Right ventricle myocardium superior (tissue), 1 donor: Measurements from ENCODE around the gene ARHGEF6. TPM values are rescaled to one million over a fixed set of nuclear protein-coding genes. Genes with fewer than 3 reads are reported as not detected.
A peak's percentile ranks its signal among the peaks of the same experiment; 100 is the strongest.

ENCODE experiments used
- ATAC-seq: fragments of 200-7000 bp; cut with Tn5 transposase; one replicate; pipeline ENCODE4 v1.9.1; 2020; ENCODE audit warnings: mild to moderate bottlenecking; ENCODE audit not compliant: poor library complexity
- DNase-seq: peaks from one replicate; pipeline ENCODE4 v3.0.0-alpha.2; 2020
- intact Hi-C: fragments of 100-400 bp; cut with DNase I; formaldehyde crosslinking; loops from one replicate; pipeline ENCODE4 v1.11.2; 2022
- total RNA-seq: library from RNA; stranded (reverse); fragmentation: NEBNext Ultra II Directional; extraction: Animal tissue kit (Norgen Biotek cat#: 25700); gene quantifications from one replicate; pipeline ENCODE4 v1.2.1, GENCODE V29; 2021
- donor health status: DM: no; HTN: yes; CAD: no; lungs with severe emphysema.

ARHGEF6 gene
- total RNA-seq, 1 donor from 2014 or later, result 36.8 TPM

GRCh38 chrX:136759968-136760367, 20.8 kb downstream of the ARHGEF6 start:
- DNase-seq, result no peak
- intact Hi-C loops, result no loop called here
- ATAC-seq, result peak; percentile 27

DNA sequence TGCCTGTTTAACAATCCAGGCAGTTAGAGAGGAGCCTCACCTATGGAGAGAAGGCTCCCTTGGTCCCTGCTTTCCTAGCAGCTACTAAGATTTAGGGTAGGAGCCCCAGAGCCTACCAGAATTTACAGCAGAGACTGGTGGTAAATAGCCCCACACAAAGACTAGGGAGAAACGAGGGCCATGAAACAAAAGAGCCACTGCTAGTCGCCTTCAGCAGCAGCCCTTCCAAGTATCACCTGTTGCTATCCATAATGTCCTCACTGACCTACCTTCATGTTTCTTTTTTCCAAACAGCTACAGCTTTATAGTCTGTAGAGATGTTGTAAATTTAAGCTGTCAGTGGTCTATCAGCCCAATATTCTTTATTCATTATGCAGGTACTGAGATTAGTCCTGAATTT, 25.3 kb downstream of the ARHGEF6 start:
- no peak for DNase-seq
- ATAC-seq, result no peak
- intact Hi-C loops, result no loop called here

DNA sequence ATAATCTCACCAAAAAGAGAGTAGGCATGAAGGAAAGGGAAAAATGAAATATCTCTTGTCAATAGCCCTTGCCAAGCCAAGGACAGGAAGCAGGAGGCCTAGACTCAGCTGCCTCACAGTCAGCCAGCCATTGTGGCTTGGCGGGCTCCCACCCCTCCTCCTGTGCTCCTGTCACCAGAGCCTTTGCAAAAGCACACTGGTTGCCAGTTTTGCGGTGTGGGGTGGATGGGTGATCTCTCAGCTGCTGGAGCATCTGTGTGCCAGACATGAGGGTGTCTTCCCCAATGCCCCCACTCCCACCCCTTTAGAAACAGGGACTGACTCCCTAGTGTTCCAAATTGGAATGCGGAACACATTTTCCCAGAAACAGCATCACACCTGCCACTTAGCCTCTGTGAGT, 26.1 kb downstream of the ARHGEF6 start:
- ATAC-seq, result peak; percentile 83
- intact Hi-C loops, result no loop called here

GRCh38 chrX:136752796-136753195, 27.9 kb downstream of the ARHGEF6 start:
- intact Hi-C loops, result no loop called here
- DNase-seq, result no peak
- no peak for ATAC-seq

More for the DNA sequence above, 26.1 kb downstream of the ARHGEF6 start:
- DNase-seq, result peak; percentile 66

DNA sequence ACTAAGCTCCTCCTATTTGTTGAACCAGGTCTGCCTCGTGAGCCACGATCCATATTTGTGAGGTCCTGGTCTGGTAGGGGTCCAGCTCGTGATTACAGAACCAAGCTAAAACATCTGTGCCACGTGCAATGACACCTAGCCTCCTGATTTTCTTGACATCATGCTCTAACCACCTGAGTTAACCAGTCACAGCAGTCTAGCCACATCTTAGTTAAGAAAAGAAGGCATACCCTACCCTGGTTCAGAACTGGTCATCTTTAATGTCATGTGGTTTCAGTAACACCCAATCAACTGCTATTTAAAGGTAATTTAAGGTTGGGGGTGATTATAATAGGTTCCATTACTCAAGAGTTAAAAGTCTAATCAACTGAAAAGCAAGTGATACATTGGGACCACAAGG, 28.4 kb downstream of the ARHGEF6 start:
- no peak for DNase-seq
- intact Hi-C loops, result no loop called here
- no peak for ATAC-seq

GRCh38 chrX:136750364-136750763, 30.4 kb downstream of the ARHGEF6 start:
- no peak for ATAC-seq
- no peak for DNase-seq
- intact Hi-C loops, result no loop called here

GRCh38 chrX:136747003-136747986, 33.4 kb downstream of the ARHGEF6 start:
- intact Hi-C loops, result no loop called here
- ATAC-seq (no peak), DNase-seq (no peak)

GRCh38 chrX:136745215-136746173, 35.2 kb downstream of the ARHGEF6 start:
- ATAC-seq (no peak), DNase-seq (no peak)
- intact Hi-C loops, result no loop called here

GRCh38 chrX:136742721-136743379, 37.9 kb downstream of the ARHGEF6 start:
- ATAC-seq (no peak), DNase-seq (no peak)
- intact Hi-C loops, result no loop called here

DNA sequence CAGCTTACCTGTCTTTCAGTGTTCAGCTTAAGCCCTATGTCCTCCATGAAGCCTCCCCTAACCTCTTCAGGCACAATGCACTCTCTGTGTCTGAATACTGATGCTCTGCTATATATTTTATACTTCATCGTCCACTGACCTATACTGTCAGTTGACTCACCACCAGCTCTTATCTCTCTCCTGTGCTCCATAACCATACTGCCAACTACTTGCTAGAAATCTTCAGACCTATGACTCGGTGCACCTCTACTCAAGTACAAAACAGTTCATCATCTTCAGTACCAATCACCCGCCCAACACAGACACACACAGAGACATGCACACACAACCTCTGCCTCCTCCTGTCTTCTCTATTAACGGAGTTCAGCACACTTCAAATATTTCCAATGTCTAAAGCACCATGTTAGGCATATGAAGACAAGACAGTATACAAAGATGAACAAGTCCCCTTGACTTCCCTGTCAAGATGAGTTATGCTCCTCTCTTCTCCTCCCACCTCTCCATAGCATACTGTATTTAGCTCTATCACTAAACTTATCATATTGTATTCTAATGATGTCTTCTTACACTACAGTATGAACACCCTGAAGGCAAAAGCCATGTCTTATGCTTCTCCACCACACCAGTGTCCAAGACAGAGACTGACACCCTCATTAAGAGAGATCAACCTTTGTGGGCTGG, 42.5 kb downstream of the ARHGEF6 start:
- ATAC-seq (no peak), DNase-seq (no peak)
- intact Hi-C loops, result no loop called here

GRCh38 chrX:136736690-136737089, 44.0 kb downstream of the ARHGEF6 start:
- peak; percentile 89 for ATAC-seq
- no peak for DNase-seq
- intact Hi-C loops, result no loop called here

DNA sequence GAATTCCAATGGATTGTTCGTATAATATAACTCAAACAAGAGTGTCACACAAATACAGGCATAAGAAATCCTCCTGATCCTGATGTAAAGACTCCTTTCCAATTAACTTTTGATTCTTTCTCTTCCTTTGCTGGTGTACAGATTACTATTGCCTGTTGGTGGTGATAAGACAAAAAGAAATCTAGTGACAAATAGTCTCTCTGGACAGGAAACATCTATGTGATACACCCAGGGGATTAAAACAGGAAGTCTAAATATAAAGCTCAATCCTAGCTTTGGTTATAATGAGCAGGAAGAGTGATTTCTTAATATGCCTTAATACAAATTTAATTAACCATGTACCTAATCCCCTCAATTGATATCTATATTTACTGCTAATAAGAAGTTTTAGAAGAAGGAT, 45.1 kb downstream of the ARHGEF6 start:
- intact Hi-C loops, result no loop called here
- DNase-seq (no peak), ATAC-seq (no peak)

GRCh38 chrX:136733613-136734012, 47.1 kb downstream of the ARHGEF6 start:
- DNase-seq (no peak), ATAC-seq (no peak)
- intact Hi-C loops, result no loop called here

- ATAC-seq, result no peak
- intact Hi-C loops, result no loop called here
- DNase-seq, result no peak
These were observed 48.9 kb downstream of the ARHGEF6 start for GRCh38 chrX:136731798-136732197.

- ATAC-seq (peak; percentile 77), DNase-seq (no peak)
- intact Hi-C loops, result no loop called here
These were observed 49.4 kb downstream of the ARHGEF6 start for GRCh38 chrX:136731207-136731782.

DNA sequence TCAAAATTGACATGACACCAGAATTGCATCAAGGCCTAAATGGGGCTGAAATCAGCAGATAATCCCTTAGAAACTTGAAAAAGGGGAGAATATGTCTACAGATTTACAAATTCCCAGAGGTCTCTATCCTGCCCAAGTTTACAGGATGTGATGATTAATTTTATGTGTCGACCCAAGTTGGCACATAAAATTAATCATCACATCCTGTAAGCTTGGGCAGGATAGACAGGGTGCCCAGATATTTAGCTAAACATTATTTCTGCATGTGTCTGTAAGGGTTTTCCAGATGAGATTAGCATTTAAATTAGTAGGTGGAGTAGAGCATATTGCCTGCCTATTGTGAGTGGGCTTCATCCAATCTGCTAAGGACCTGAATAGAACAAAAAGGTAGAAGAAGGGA, 52.3 kb downstream of the ARHGEF6 start:
- intact Hi-C loops, result no loop called here
- DNase-seq, result no peak
- ATAC-seq, result no peak

DNA sequence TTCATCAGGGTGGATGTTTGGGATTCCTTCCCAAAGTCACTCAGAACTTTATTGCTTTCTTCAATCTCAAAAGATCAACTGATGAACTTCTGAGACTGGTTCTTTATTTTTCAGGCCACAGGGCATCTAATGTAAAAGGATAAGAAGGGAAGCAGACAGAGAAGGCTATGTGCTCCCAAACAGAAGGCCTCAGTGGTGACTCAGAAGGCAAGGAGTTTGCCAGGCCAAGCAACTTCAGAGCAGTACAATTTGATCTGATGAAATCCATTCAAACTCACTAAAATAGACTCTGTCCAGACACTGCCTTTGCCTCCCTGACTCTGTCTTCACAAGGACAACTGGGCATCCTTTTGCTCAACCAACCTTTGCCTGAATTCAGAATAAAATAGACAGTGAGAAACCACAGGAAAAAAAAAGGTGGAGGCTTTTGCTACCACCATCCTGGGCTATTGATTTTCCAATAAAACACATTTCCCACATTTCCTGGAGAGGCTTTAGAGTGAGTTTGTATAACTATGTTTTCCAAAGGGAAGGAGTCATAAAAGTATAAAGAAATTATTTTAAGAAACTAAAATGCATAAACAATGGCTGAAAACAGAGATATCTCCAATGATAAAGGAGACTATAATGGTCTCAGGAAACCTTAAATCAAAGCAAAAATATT, 55.2 kb downstream of the ARHGEF6 start:
- ATAC-seq, result peak; percentile 68
- intact Hi-C loops, result no loop called here
- no peak for DNase-seq

- intact Hi-C loops, result no loop called here
- ATAC-seq, result no peak
- DNase-seq, result no peak
These were observed 62.6 kb downstream of the ARHGEF6 start for GRCh38 chrX:136718091-136718490.
